NCI-H345 (cell line): Measurements from ENCODE around the gene ZNF322.

Experiments
- DNase-seq: peaks from one replicate; lab custom pipeline; 2025; lab: John Stamatoyannopoulos, UW

The ZNF322 gene

DNA sequence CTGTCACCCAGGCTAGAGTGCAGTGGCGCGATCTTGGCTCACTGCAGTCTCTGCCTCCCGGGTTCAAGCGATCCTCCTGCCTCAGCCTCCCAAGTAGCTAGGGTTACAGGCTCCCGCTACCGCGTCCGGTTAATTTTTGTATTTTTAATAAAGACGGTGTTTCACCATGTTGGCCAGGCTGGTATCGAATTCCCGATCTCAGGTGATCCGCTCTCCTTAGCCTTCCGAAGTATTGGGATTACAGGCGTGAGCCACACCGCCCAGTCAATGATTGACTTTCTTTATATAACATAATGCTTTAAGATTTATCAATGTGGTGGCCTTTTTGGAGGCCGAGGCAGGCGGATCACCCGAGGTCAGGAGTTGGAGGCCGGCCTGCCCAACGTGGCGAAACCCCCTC, 70.6 kb downstream of the ZNF322 start:
- no peak for DNase-seq
